Thyroid gland (tissue), 4 donors: ENCODE measurements around the gene KRT77.

Source experiments
- CTCF ChIP-seq, 6 experiments: fragments of 200-600 bp in 3 of 6; fragments of 450-650 bp in 3 of 6; sonication (generic) in 3 of 6; IDR thresholded peaks; one replicate each; pipeline ENCODE4 v1.5.1; 2016 to 2019; ENCODE audit warnings: antibody characterized with exemption in 6 of 6, mild to moderate bottlenecking in 2 of 6, inconsistent platforms in 1 of 6, moderate library complexity in 1 of 6
- POLR2A ChIP-seq, 2 donors: fragments of 450-650 bp; IDR thresholded peaks; one replicate each; pipeline ENCODE4 v1.6.1; 2017; ENCODE audit warnings: antibody characterized with exemption in 2 of 2, mild to moderate bottlenecking in 2 of 2, moderate library complexity in 1 of 2

DNA sequence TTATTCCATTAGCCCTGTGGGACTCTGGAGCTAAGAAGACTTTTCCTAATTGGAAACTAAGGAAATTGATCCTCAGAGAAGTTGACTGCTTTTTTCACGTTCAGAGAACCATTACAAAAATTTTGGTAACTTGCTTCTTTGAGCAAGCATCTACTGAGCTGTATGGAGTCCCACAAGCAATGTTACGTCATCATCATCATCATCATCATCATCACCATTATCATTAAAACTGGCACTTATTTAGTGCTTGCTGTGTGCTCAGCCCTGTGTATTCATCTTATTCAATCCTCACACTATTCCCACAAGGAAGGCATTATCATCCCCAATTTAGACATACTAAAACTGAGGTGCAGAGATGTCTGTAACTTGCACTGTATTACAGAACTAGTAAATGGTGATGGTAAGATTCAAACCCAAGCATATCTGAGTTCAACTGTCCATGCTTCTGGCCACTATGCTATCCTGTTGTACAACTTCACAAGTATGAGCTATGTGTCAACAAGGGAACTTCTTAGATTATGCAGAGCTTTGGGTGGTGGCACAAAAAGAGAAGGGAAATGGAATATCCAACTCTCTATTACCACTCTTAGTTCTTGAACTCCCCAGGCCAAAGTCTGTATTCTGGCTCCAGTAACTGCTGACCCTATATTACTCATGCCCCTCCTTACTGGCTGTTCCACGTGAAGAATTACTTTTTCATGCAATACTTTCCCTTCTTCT, 29.5 kb downstream of the KRT77 start:
- TF ChIP-seq CTCF (IDR thresholded peaks at IDR 0.05) (no peak), POLR2A (IDR thresholded peaks at IDR 0.05) (no peak)
